ENCODE results near the gene CHL1. TPM values are rescaled to one million over a fixed set of nuclear protein-coding genes. Genes with fewer than 3 reads are reported as not detected.

CHL1 gene
- total and polyA plus RNA-seq, 2 donors (not counting 1 experiment from before 2014, with no cell fraction given), result 0.01 to 0.33 TPM

- Histone ChIP-seq H3K36me3 (ENCODE audit: control insufficient read depth, insufficient read depth, low read length) (no peaks in the 10 kb centered on the region), H3K79me2 (ENCODE audit: control insufficient read depth, insufficient read depth, low read length) (no peaks in the 10 kb centered on the region), H3K4me3 (replicated peaks in 1 of 4; ENCODE audit: control extremely low read depth in 1 of 4, insufficient read depth in 1 of 4, low read depth in 3 of 4, low read length in 4 of 4) (no peak overlapping the region), H3K4me1 (ENCODE audit: control insufficient read depth, extremely low read depth, insufficient read depth, low read length) (no peaks in the 10 kb centered on the region), H4K20me1 (ENCODE audit: control insufficient read depth, extremely low read depth, insufficient read depth, low read length) (no peaks in the 10 kb centered on the region), H3K9me3 (ENCODE audit: control insufficient read depth, insufficient read depth, low read depth, low read length) (no peaks in the 10 kb centered on the region), H3K4me2 (ENCODE audit: extremely low read depth, insufficient read depth, low read length) (no peak overlapping the region), H3K27ac (ENCODE audit: insufficient read depth, low read length) (no peak overlapping the region), H3K27me3 (ENCODE audit: control insufficient read depth, insufficient read depth, low read length) (no peaks in the 10 kb centered on the region), H3K9ac (ENCODE audit: insufficient read depth, low read length) (no peak overlapping the region), H2AFZ (ENCODE audit: low read length) (no peak overlapping the region)
- DNase-seq (ENCODE audit: low read depth in 2 of 2), result no peak
- TF ChIP-seq EZH2 (IDR thresholded peaks at IDR 0.05; ENCODE audit: low read length, missing control alignments) (no peak), CTCF (conservative IDR thresholded peaks at IDR 0.05 in 1 of 2, IDR thresholded peaks at IDR 0.05 in 1 of 2; ENCODE audit: low read depth in 1 of 2, low read length in 2 of 2) (no peak)
Observed at GRCh38 chr3:284322-284721, 87.8 kb downstream of the CHL1 start.

- TF ChIP-seq EZH2 (IDR thresholded peaks at IDR 0.05; ENCODE audit: low read length, missing control alignments) (no peak), CTCF (conservative IDR thresholded peaks at IDR 0.05 in 1 of 2, IDR thresholded peaks at IDR 0.05 in 1 of 2; ENCODE audit: low read depth in 1 of 2, low read length in 2 of 2) (no peak)
Observed at GRCh38 chr3:288417-288816, 91.9 kb downstream of the CHL1 start.

GRCh38 chr3:291028-291427 lies 94.5 kb downstream of the CHL1 start:
- Histone ChIP-seq H3K9ac (ENCODE audit: insufficient read depth, low read length) (no peak overlapping the region), H3K27ac (ENCODE audit: insufficient read depth, low read length) (no peak overlapping the region)

More at GRCh38 chr3:288417-288816, 91.9 kb downstream of the CHL1 start:
- Histone ChIP-seq H3K36me3 (ENCODE audit: control insufficient read depth, insufficient read depth, low read length) (no peaks in the 10 kb centered on the region), H3K4me2 (ENCODE audit: extremely low read depth, insufficient read depth, low read length) (no peak overlapping the region), H3K9ac (ENCODE audit: insufficient read depth, low read length) (no peak overlapping the region), H3K4me1 (ENCODE audit: control insufficient read depth, extremely low read depth, insufficient read depth, low read length) (no peaks in the 10 kb centered on the region), H3K27ac (ENCODE audit: insufficient read depth, low read length) (no peak overlapping the region), H3K4me3 (replicated peaks in 1 of 4; ENCODE audit: control extremely low read depth in 1 of 4, insufficient read depth in 1 of 4, low read depth in 3 of 4, low read length in 4 of 4) (no peak overlapping the region), H3K9me3 (ENCODE audit: control insufficient read depth, insufficient read depth, low read depth, low read length) (no peaks in the 10 kb centered on the region), H2AFZ (ENCODE audit: low read length) (no peak overlapping the region), H4K20me1 (ENCODE audit: control insufficient read depth, extremely low read depth, insufficient read depth, low read length) (no peaks in the 10 kb centered on the region), H3K79me2 (ENCODE audit: control insufficient read depth, insufficient read depth, low read length) (no peaks in the 10 kb centered on the region), H3K27me3 (ENCODE audit: control insufficient read depth, insufficient read depth, low read length) (no peaks in the 10 kb centered on the region)
- no peak for DNase-seq (ENCODE audit: low read depth in 2 of 2)

More at GRCh38 chr3:291028-291427, 94.5 kb downstream of the CHL1 start:
- Histone ChIP-seq H4K20me1 (ENCODE audit: control insufficient read depth, extremely low read depth, insufficient read depth, low read length) (no peaks in the 10 kb centered on the region), H3K9me3 (ENCODE audit: control insufficient read depth, insufficient read depth, low read depth, low read length) (no peaks in the 10 kb centered on the region), H3K4me1 (ENCODE audit: control insufficient read depth, extremely low read depth, insufficient read depth, low read length) (no peaks in the 10 kb centered on the region), H3K36me3 (ENCODE audit: control insufficient read depth, insufficient read depth, low read length) (no peaks in the 10 kb centered on the region), H3K4me3 (replicated peaks in 1 of 4; ENCODE audit: control extremely low read depth in 1 of 4, insufficient read depth in 1 of 4, low read depth in 3 of 4, low read length in 4 of 4) (no peak overlapping the region), H3K27me3 (ENCODE audit: control insufficient read depth, insufficient read depth, low read length) (no peaks in the 10 kb centered on the region), H2AFZ (ENCODE audit: low read length) (no peak overlapping the region), H3K4me2 (ENCODE audit: extremely low read depth, insufficient read depth, low read length) (no peak overlapping the region), H3K79me2 (ENCODE audit: control insufficient read depth, insufficient read depth, low read length) (no peaks in the 10 kb centered on the region)
- TF ChIP-seq EZH2 (IDR thresholded peaks at IDR 0.05; ENCODE audit: low read length, missing control alignments) (no peak), CTCF (conservative IDR thresholded peaks at IDR 0.05 in 1 of 2, IDR thresholded peaks at IDR 0.05 in 1 of 2; ENCODE audit: low read depth in 1 of 2, low read length in 2 of 2) (no peak)
- no peak for DNase-seq (ENCODE audit: low read depth in 2 of 2)

Data from fibroblast of lung (primary cell).